HG02938 (cell line): ENCODE results near the gene FARS2.
"Not testable (repeated sequence)": the region's sequence is repeated elsewhere in the genome, so short reads cannot be mapped to it uniquely, and the experiment has no call there.

Experiments used
- ATAC-seq: cut with Tn5 transposase; IDR thresholded peaks from one replicate; pipeline ENCODE4 v1.9.1; 2021; ENCODE audit warnings: mild to moderate bottlenecking, moderate library complexity; ENCODE audit not compliant: unreplicated experiment

The FARS2 gene

GRCh38 chr6:5772408-5773120 lies 511.3 kb downstream of the FARS2 start:
- ATAC-seq, result no peak

GRCh38 chr6:5776104-5776503 lies 514.8 kb downstream of the FARS2 start:
- ATAC-seq, result no peak

- no peak for ATAC-seq
Measured at GRCh38 chr6:5776706-5777390, 515.5 kb downstream of the FARS2 start.

- ATAC-seq, result peak; percentile 93
Measured at GRCh38 chr6:5778317-5778857, 517.1 kb downstream of the FARS2 start.

- ATAC-seq, result no peak
Measured at GRCh38 chr6:5778906-5779305, 517.6 kb downstream of the FARS2 start.

- no peak for ATAC-seq
Measured at GRCh38 chr6:5781019-5781418, 519.7 kb downstream of the FARS2 start.

GRCh38 chr6:5781966-5782556 lies 520.7 kb downstream of the FARS2 start:
- ATAC-seq, result no peak

- ATAC-seq, result no peak
Measured at GRCh38 chr6:5782783-5783547, 521.7 kb downstream of the FARS2 start.

GRCh38 chr6:5783584-5784089 lies 522.3 kb downstream of the FARS2 start:
- no peak for ATAC-seq

GRCh38 chr6:5785249-5785648 lies 523.9 kb downstream of the FARS2 start:
- ATAC-seq, result no peak

- no peak for ATAC-seq
Measured at GRCh38 chr6:5786321-5786968, 525.1 kb downstream of the FARS2 start.

GRCh38 chr6:5786969-5787720 lies 525.8 kb downstream of the FARS2 start:
- ATAC-seq, result no peak

GRCh38 chr6:5789426-5789825 lies 528.1 kb downstream of the FARS2 start:
- not testable (repeated sequence) for ATAC-seq

- ATAC-seq, result not testable (repeated sequence)
Measured at GRCh38 chr6:5796555-5796954, 535.2 kb downstream of the FARS2 start.

- ATAC-seq, result not testable (repeated sequence)
Measured at GRCh38 chr6:5806406-5806805, 545.1 kb downstream of the FARS2 start.

- ATAC-seq, result no peak
Measured at GRCh38 chr6:5809450-5809849, 548.1 kb downstream of the FARS2 start.

- no peak for ATAC-seq
Measured at GRCh38 chr6:5811997-5812396, 550.7 kb downstream of the FARS2 start.

- peak; percentile 84 for ATAC-seq
Measured at GRCh38 chr6:5813625-5814027, 552.3 kb downstream of the FARS2 start.

GRCh38 chr6:5814116-5814515 lies 552.8 kb downstream of the FARS2 start:
- ATAC-seq, result peak; percentile 10

- no peak for ATAC-seq
Measured at GRCh38 chr6:5814901-5815300, 553.6 kb downstream of the FARS2 start.
